ENCODE measurements around the gene PFDN1.

DNA sequence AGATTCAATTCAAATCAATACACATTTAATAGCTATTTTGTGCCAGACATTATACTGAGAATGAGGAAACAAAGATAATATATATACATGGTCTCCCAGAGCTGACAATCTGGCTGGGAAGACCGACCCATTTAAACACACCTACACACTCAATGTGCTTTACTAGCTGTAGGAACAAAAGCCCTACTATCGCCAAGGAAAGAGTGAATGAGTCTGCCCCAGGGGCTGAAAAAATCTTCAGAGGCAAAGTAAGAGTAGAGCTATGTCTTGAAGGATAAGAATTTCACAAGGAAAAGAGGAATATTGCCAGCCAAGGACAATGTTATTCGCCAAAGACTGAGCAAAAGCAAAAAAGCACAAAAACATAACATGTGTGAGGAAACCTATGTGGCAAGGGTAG is 6.6 kb downstream of the PFDN1 start:
- TF ChIP-seq, protein P1, sequence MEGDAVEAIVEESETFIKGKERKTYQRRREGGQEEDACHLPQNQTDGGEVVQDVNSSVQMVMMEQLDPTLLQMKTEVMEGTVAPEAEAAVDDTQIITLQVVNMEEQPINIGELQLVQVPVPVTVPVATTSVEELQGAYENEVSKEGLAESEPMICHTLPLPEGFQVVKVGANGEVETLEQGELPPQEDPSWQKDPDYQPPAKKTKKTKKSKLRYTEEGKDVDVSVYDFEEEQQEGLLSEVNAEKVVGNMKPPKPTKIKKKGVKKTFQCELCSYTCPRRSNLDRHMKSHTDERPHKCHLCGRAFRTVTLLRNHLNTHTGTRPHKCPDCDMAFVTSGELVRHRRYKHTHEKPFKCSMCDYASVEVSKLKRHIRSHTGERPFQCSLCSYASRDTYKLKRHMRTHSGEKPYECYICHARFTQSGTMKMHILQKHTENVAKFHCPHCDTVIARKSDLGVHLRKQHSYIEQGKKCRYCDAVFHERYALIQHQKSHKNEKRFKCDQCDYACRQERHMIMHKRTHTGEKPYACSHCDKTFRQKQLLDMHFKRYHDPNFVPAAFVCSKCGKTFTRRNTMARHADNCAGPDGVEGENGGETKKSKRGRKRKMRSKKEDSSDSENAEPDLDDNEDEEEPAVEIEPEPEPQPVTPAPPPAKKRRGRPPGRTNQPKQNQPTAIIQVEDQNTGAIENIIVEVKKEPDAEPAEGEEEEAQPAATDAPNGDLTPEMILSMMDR (conservative IDR thresholded peaks at IDR 0.05): no peak
- TF ChIP-seq EZH2 (IDR thresholded peaks at IDR 0.05; ENCODE audit: low read depth): no peak
